ENCODE measurements around the gene NKAPL.

Gene NKAPL

GRCh38 chr6:28254121-28254519 lies 5.0 kb upstream of the NKAPL start:
- no peak for TF ChIP-seq POLR2AphosphoS5 (IDR thresholded peaks at IDR 0.05; ENCODE audit: low read depth, low read length)
- TF ChIP-seq TAF1 (IDR thresholded peaks at IDR 0.05; ENCODE audit: borderline replicate concordance, insufficient read depth, low read length) = no peak
- no peak for TF ChIP-seq REST (IDR thresholded peaks at IDR 0.05; ENCODE audit: insufficient read depth in 1 of 2, low read depth in 2 of 2, low read length in 2 of 2)
- no peak for TF ChIP-seq FOXP2 (optimal IDR thresholded peaks at IDR 0.05; ENCODE audit: borderline replicate concordance, extremely low read depth, extremely low read length, insufficient read depth)
- no peak for TF ChIP-seq SIN3A (IDR thresholded peaks at IDR 0.05; ENCODE audit: borderline replicate concordance, insufficient read depth, low read length)

- no peak for TF ChIP-seq FOXP2 (optimal IDR thresholded peaks at IDR 0.05; ENCODE audit: borderline replicate concordance, extremely low read depth, extremely low read length, insufficient read depth)
- TF ChIP-seq TAF1 (IDR thresholded peaks at IDR 0.05; ENCODE audit: borderline replicate concordance, insufficient read depth, low read length) = no peak
- no peak for TF ChIP-seq POLR2AphosphoS5 (IDR thresholded peaks at IDR 0.05; ENCODE audit: low read depth, low read length)
- no peak for TF ChIP-seq REST (IDR thresholded peaks at IDR 0.05; ENCODE audit: insufficient read depth in 1 of 2, low read depth in 2 of 2, low read length in 2 of 2)
- no peak for TF ChIP-seq SIN3A (IDR thresholded peaks at IDR 0.05; ENCODE audit: borderline replicate concordance, insufficient read depth, low read length)
Observed at GRCh38 chr6:28257042-28257441, 2.1 kb upstream of the NKAPL start.

GRCh38 chr6:28263922-28264321 lies 4.8 kb downstream of the NKAPL start:
- TF ChIP-seq TAF1 (IDR thresholded peaks at IDR 0.05; ENCODE audit: borderline replicate concordance, insufficient read depth, low read length) = no peak
- no peak for TF ChIP-seq REST (IDR thresholded peaks at IDR 0.05; ENCODE audit: insufficient read depth in 1 of 2, low read depth in 2 of 2, low read length in 2 of 2)
- no peak for TF ChIP-seq POLR2AphosphoS5 (IDR thresholded peaks at IDR 0.05; ENCODE audit: low read depth, low read length)
- no peak for TF ChIP-seq FOXP2 (optimal IDR thresholded peaks at IDR 0.05; ENCODE audit: borderline replicate concordance, extremely low read depth, extremely low read length, insufficient read depth)
- no peak for TF ChIP-seq SIN3A (IDR thresholded peaks at IDR 0.05; ENCODE audit: borderline replicate concordance, insufficient read depth, low read length)

GRCh38 chr6:28264834-28265401 lies 5.8 kb downstream of the NKAPL start:
- TF ChIP-seq REST (IDR thresholded peaks at IDR 0.05; ENCODE audit: insufficient read depth in 1 of 2, low read depth in 2 of 2, low read length in 2 of 2) = no peak
- no peak for TF ChIP-seq FOXP2 (optimal IDR thresholded peaks at IDR 0.05; ENCODE audit: borderline replicate concordance, extremely low read depth, extremely low read length, insufficient read depth)
- no peak for TF ChIP-seq TAF1 (IDR thresholded peaks at IDR 0.05; ENCODE audit: borderline replicate concordance, insufficient read depth, low read length)
- no peak for TF ChIP-seq POLR2AphosphoS5 (IDR thresholded peaks at IDR 0.05; ENCODE audit: low read depth, low read length)

GRCh38 chr6:28266563-28266961 lies 7.5 kb downstream of the NKAPL start:
- no peak for TF ChIP-seq TAF1 (IDR thresholded peaks at IDR 0.05; ENCODE audit: borderline replicate concordance, insufficient read depth, low read length)
- TF ChIP-seq SIN3A (IDR thresholded peaks at IDR 0.05; ENCODE audit: borderline replicate concordance, insufficient read depth, low read length) = no peak
- TF ChIP-seq POLR2AphosphoS5 (IDR thresholded peaks at IDR 0.05; ENCODE audit: low read depth, low read length) = no peak

Measured in PFSK-1 (cell line).